ENCODE data around the gene MCTP1.
"Not testable (repeated sequence)": the region's sequence is repeated elsewhere in the genome, so short reads cannot be mapped to it uniquely, and the experiment has no call there.

The MCTP1 gene

GRCh38 chr5:95252801-95253200 lies 32.1 kb downstream of the MCTP1 start:
- no peak for DNase-seq (ENCODE audit: low read depth)

GRCh38 chr5:95251185-95251584 lies 33.7 kb downstream of the MCTP1 start:
- DNase-seq (ENCODE audit: low read depth), result no peak

- DNase-seq (ENCODE audit: low read depth), result no peak
Measured at GRCh38 chr5:95244479-95244878, 40.4 kb downstream of the MCTP1 start.

GRCh38 chr5:95241635-95242034 lies 43.3 kb downstream of the MCTP1 start:
- DNase-seq (ENCODE audit: low read depth), result no peak

- DNase-seq (ENCODE audit: low read depth), result no peak
Measured at GRCh38 chr5:95241161-95241560, 43.7 kb downstream of the MCTP1 start.

- no peak for DNase-seq (ENCODE audit: low read depth)
Measured at GRCh38 chr5:95238560-95239325, 46.2 kb downstream of the MCTP1 start.

GRCh38 chr5:95237324-95237723 lies 47.6 kb downstream of the MCTP1 start:
- no peak for DNase-seq (ENCODE audit: low read depth)

GRCh38 chr5:95235439-95235982 lies 49.4 kb downstream of the MCTP1 start:
- no peak for DNase-seq (ENCODE audit: low read depth)

- no peak for DNase-seq (ENCODE audit: low read depth)
Measured at GRCh38 chr5:95229646-95230045, 55.2 kb downstream of the MCTP1 start.

- DNase-seq (ENCODE audit: low read depth), result no peak
Measured at GRCh38 chr5:95224701-95225459, 60.0 kb downstream of the MCTP1 start.

- no peak for DNase-seq (ENCODE audit: low read depth)
Measured at GRCh38 chr5:95223566-95224258, 61.2 kb downstream of the MCTP1 start.

GRCh38 chr5:95222836-95223235 lies 62.1 kb downstream of the MCTP1 start:
- no peak for DNase-seq (ENCODE audit: low read depth)

GRCh38 chr5:95221234-95221633 lies 63.7 kb downstream of the MCTP1 start:
- no peak for DNase-seq (ENCODE audit: low read depth)

- no peak for DNase-seq (ENCODE audit: low read depth)
Measured at GRCh38 chr5:95220381-95220780, 64.5 kb downstream of the MCTP1 start.

GRCh38 chr5:95219411-95219810 lies 65.5 kb downstream of the MCTP1 start:
- DNase-seq (ENCODE audit: low read depth), result no peak

GRCh38 chr5:95217881-95218280 lies 67.0 kb downstream of the MCTP1 start:
- DNase-seq (ENCODE audit: low read depth), result no peak

GRCh38 chr5:95217351-95217750 lies 67.5 kb downstream of the MCTP1 start:
- DNase-seq (ENCODE audit: low read depth), result no peak

GRCh38 chr5:95216136-95216955 lies 68.5 kb downstream of the MCTP1 start:
- no peak for DNase-seq (ENCODE audit: low read depth)

GRCh38 chr5:95207811-95208210 lies 77.1 kb downstream of the MCTP1 start:
- DNase-seq (ENCODE audit: low read depth), result not testable (repeated sequence)

GRCh38 chr5:95194856-95195255 lies 90.0 kb downstream of the MCTP1 start:
- DNase-seq (ENCODE audit: low read depth), result no peak

GRCh38 chr5:95191330-95191729 lies 93.6 kb downstream of the MCTP1 start:
- DNase-seq (ENCODE audit: low read depth), result no peak

- DNase-seq (ENCODE audit: low read depth), result no peak
Measured at GRCh38 chr5:95184924-95185323, 100.0 kb downstream of the MCTP1 start.
